ENCODE results near the gene AAK1. TPM values are rescaled to one million over a fixed set of nuclear protein-coding genes. Genes with fewer than 3 reads are reported as not detected.

AAK1 gene
- polyA plus RNA-seq, 1 experiment, result 23.3 TPM

DNA sequence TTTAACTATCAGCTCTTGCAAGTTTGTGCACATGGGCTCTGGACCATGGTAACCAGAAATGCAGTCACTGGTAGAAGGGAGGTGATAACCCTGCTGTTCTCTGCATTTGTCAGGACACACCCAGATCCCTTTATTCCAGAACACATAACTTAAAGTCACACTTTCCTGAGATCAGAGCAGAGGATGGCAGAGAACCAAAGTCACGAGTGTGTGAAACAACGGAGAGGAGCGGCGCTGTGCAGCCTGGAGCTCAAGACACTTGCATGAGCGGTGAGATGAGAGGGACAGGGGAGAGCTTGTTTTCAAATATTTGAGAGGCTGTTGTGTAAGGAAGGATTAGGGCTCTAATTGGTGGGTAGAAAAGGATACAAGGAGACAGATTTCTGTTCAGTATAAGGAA lies 43.3 kb upstream of the AAK1 start:
- no peak for DNase-seq (ENCODE audit: low read depth)
- POLR2A ChIA-PET, result no interaction called here
- CTCF ChIA-PET, result interaction anchor here (0.9 kb wide), 1 partner anchor 11 kb away, joined by 3 read pairs; no protein-coding TSS in a partner anchor

DNA sequence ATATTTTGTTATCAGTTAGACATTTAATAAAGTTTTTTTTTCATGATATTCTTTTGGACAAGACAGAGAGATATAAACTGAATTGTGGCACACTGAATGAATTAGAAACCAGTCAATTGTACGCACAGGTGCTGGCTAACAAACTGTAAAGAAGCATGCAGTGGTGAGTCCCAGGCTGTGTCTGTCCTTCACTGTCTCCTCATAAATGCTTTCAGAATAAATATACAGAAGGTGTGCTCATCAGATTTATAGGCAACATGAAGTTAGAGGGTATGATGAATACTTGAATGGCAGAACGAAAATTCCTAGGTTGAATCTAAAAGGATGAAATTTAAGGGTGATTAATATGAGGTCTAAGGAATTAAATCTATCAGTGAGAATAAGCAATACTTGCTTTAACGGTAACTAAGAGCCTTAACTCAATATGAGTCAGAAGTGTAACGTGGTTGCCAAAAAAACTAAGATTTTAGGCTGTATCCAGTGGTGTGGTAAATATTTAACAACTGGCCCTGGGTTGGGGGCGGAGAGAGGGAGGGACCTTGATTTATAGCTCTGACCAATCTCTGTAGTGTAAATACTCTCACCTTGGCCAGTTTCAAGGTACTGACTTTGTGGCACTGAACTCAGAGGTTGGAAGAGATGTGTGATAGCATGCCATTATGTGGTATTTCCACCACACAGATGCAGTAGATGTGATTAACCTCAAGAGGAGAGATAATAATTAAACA lies 41.9 kb upstream of the AAK1 start:
- CTCF ChIA-PET, result no interaction called here
- no peaks in the 10 kb centered on the region for H3K36me3 ChIP-seq (ENCODE audit: control insufficient read depth, insufficient read depth, low read length)
- no peak overlapping the region for H3K4me3 ChIP-seq (ENCODE audit: low read depth, low read length)
- POLR2A ChIA-PET, result no interaction called here
- TF ChIP-seq, protein P1, sequence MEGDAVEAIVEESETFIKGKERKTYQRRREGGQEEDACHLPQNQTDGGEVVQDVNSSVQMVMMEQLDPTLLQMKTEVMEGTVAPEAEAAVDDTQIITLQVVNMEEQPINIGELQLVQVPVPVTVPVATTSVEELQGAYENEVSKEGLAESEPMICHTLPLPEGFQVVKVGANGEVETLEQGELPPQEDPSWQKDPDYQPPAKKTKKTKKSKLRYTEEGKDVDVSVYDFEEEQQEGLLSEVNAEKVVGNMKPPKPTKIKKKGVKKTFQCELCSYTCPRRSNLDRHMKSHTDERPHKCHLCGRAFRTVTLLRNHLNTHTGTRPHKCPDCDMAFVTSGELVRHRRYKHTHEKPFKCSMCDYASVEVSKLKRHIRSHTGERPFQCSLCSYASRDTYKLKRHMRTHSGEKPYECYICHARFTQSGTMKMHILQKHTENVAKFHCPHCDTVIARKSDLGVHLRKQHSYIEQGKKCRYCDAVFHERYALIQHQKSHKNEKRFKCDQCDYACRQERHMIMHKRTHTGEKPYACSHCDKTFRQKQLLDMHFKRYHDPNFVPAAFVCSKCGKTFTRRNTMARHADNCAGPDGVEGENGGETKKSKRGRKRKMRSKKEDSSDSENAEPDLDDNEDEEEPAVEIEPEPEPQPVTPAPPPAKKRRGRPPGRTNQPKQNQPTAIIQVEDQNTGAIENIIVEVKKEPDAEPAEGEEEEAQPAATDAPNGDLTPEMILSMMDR (IDR thresholded peaks at IDR 0.05; ENCODE audit: insufficient read depth, low read depth, low read length), result no peak
- no peak for DNase-seq (ENCODE audit: low read depth)
- no peaks in the 10 kb centered on the region for H3K27me3 ChIP-seq (ENCODE audit: control insufficient read depth, insufficient read depth, low read length)

More for the DNA sequence above, 43.3 kb upstream of the AAK1 start:
- no peaks in the 10 kb centered on the region for H3K36me3 ChIP-seq (ENCODE audit: control insufficient read depth, insufficient read depth, low read length)
- no peaks in the 10 kb centered on the region for H3K27me3 ChIP-seq (ENCODE audit: control insufficient read depth, insufficient read depth, low read length)
- no peak overlapping the region for H3K4me3 ChIP-seq (ENCODE audit: low read depth, low read length)
- TF ChIP-seq, protein P1 (IDR thresholded peaks at IDR 0.05; ENCODE audit: insufficient read depth, low read depth, low read length), result no peak

DNA sequence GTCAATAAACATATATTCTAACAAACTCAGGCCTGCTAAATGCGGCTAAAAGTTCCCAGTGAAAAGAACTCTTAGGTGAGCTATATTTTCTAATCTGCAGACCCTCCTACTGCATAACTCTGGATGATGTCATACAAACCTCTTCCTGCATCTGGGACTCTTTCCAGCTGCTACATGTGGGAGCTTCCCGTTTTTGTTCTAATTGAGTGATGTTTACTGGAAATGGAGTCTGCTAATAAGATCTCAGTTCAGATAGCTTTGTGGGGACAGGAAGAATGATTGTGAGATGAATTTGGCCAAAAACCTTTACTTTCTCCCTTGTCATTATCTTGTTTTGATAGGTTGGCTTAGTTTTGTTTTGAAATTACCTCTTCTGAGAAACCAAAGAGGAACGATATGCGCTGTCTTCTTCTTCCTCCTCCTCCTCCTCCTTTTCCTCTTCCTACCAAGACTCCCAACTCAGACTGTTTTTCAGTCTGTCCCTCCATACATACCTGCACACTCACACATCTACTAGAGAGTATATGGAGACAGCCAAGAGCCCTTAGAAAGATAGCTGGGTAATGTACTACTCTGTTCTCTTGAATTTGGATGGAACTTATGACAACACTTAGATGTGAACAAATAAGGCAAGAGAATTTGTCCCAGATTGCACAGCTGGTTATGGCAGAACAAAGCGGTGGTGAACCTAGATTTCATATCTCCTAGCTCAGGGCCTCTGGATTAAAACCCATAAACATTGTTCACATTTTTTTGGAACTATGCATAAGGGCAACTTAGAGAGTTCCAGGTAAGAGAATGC lies 39.8 kb upstream of the AAK1 start:
- POLR2A ChIA-PET, result interaction anchor here (0.6 kb wide), 1 partner anchor 25 kb away, joined by 3 read pairs; no protein-coding TSS in a partner anchor
- no peaks in the 10 kb centered on the region for H3K27me3 ChIP-seq (ENCODE audit: control insufficient read depth, insufficient read depth, low read length)
- H3K4me3 ChIP-seq (ENCODE audit: low read depth, low read length), result no peak overlapping the region
- TF ChIP-seq, protein P1 (IDR thresholded peaks at IDR 0.05; ENCODE audit: insufficient read depth, low read depth, low read length), result no peak
- no peaks in the 10 kb centered on the region for H3K36me3 ChIP-seq (ENCODE audit: control insufficient read depth, insufficient read depth, low read length)
- peak; percentile 62 for DNase-seq (ENCODE audit: low read depth)
- CTCF ChIA-PET, result interaction anchor here (0.8 to 1.4 kb wide), 6 partner anchors 9 to 133 kb away, joined by 3 read pairs; no protein-coding TSS in a partner anchor

DNA sequence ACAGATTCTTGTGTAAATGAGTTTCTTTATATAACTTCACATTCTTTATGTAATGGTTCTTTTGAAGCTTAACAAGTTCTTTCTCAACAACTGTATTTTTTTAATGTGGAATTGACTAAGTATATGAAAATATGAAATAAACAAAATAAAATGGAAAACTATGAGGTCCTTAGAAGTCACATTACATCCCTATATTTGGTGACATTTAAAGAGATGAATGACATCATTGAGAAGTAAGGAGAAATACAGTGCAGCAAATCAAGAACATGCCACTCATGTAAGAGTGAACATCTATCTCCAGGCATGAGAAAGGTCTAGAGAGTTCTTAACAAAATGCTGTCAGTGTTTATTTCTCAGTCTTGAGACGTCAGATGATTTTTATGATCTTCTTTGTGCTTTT lies 39.0 kb upstream of the AAK1 start:
- Histone ChIP-seq H3K36me3 (ENCODE audit: control insufficient read depth, insufficient read depth, low read length) (no peaks in the 10 kb centered on the region), H3K4me3 (ENCODE audit: low read depth, low read length) (no peak overlapping the region), H3K27me3 (ENCODE audit: control insufficient read depth, insufficient read depth, low read length) (no peaks in the 10 kb centered on the region)
- DNase-seq (ENCODE audit: low read depth), result no peak
- ChIA-PET CTCF (no interaction called here), POLR2A (interaction anchor here (0.6 kb wide), 1 partner anchor 24 kb away, joined by 3 read pairs; no protein-coding TSS in a partner anchor)
- TF ChIP-seq, protein P1 (IDR thresholded peaks at IDR 0.05; ENCODE audit: insufficient read depth, low read depth, low read length), result no peak

Measured in BJ (cell line).